Immature natural killer cell (primary cell): ENCODE data around the gene PCP4L1. TPM values are rescaled to one million over a fixed set of nuclear protein-coding genes. Genes with fewer than 3 reads are reported as not detected.

Experiments
- DNase-seq, 3 donors: peaks; one replicate each; pipeline ENCODE4 v3.0.0; 2022; ENCODE audit warnings: mixed read lengths in 1 of 3
- H3K27ac Mint-ChIP-seq, 6 donors: one replicate each; pipeline ENCODE4 v1.8.0; 2020; ENCODE audit warnings: mixed read lengths in 6 of 6, mild to moderate bottlenecking in 5 of 6, inconsistent platforms in 4 of 6, moderate library complexity in 3 of 6
- H3K27me3 Mint-ChIP-seq, 3 donors: one replicate each; pipeline ENCODE4 v1.8.0; 2020 to 2021; ENCODE audit warnings: low read depth in 3 of 3, mild to moderate bottlenecking in 3 of 3, mixed read lengths in 3 of 3, moderate library complexity in 3 of 3, inconsistent platforms in 1 of 3
- H3K36me3 Mint-ChIP-seq, 3 donors: one replicate each; pipeline ENCODE4 v1.8.0; 2020; ENCODE audit warnings: mixed read lengths in 3 of 3, inconsistent platforms in 2 of 3, mild to moderate bottlenecking in 2 of 3
- H3K4me1 Mint-ChIP-seq, 2 donors: one replicate each; pipeline ENCODE4 v1.8.0; 2020; ENCODE audit warnings: inconsistent platforms in 2 of 2, mild to moderate bottlenecking in 2 of 2, mixed read lengths in 2 of 2, moderate library complexity in 1 of 2
- H3K4me3 Mint-ChIP-seq, 5 donors: one replicate each; pipeline ENCODE4 v1.8.0; 2020; ENCODE audit warnings: mild to moderate bottlenecking in 5 of 5, mixed read lengths in 5 of 5, inconsistent platforms in 3 of 5, moderate library complexity in 3 of 5
- H3K9me3 Mint-ChIP-seq, 6 donors: one replicate each; pipeline ENCODE4 v1.8.0; 2020; ENCODE audit warnings: mild to moderate bottlenecking in 6 of 6, mixed read lengths in 6 of 6, inconsistent platforms in 4 of 6, moderate library complexity in 3 of 6
- polyA plus RNA-seq, 3 donors: library from polyadenylated mRNA; unstranded; fragments of 300-500 nt; fragmentation: Illumina TruSeq; gene quantifications; one replicate each; pipeline ENCODE4 v1.2.3, GENCODE V29; 2021

PCP4L1 gene
- polyA plus RNA-seq, 3 donors from 2014 or later, result not detected

DNA sequence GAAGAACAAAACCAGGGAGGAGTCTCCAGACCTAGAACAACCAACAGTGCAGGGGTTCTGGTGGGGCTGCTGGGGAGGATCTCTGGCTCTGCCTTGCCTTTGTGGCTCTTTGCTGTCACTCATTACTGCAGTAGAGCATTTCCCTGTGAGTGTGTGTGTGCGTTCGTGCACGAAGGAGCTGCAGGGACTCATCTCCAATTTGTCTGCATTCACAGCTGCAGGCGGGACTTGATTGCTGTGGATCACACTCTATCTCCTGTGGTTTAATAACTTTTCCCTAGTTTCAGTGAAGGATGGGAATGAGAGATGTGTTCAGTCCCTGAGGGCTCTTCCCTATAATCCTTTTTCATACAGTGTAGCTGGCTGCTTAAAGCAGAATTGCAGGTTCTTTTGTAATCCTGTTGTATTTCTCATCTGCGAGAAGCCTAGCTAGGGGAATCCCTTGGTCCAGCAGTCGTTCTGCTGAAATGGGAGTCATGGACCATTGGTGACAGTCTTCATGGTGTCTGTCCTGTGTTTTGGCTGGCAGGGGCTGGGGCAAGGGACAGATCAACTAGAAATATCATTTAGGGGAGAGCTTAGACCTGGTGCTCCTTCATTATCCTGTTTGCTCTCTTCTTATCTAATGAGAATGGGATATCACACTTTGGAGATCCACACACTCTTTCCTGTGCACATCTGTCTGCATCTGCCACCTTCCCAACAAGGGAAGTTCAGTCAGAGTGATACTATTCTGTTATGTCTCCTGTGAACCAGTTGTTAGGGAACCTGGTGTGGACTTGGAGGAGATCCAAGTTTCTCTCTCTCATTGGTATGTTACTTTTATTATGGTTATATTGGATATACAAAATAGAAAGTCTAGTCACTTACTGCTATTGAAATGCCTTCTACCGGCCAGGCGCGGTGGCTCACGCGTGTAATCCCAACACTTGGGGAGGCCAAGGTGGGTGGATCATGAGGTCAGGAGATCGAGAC lies 3.0 kb downstream of the PCP4L1 start:
- H3K36me3 Mint-ChIP-seq, result peaks cover 3 to 9% (median 4%) of the 10 kb centered on the region in 3 donors
- peaks cover 23 to 34% (median 29%) of the 10 kb centered on the region in 3 donors for H3K27me3 Mint-ChIP-seq
- H3K4me3 Mint-ChIP-seq, result no peak overlapping the region
- peaks cover 11 to 21% (median 13%) of the 10 kb centered on the region in 6 donors for H3K9me3 Mint-ChIP-seq
- peaks cover 10 to 16% of the 10 kb centered on the region in 2 donors for H3K4me1 Mint-ChIP-seq
- no peak overlapping the region for H3K27ac Mint-ChIP-seq
- no peak for DNase-seq

DNA sequence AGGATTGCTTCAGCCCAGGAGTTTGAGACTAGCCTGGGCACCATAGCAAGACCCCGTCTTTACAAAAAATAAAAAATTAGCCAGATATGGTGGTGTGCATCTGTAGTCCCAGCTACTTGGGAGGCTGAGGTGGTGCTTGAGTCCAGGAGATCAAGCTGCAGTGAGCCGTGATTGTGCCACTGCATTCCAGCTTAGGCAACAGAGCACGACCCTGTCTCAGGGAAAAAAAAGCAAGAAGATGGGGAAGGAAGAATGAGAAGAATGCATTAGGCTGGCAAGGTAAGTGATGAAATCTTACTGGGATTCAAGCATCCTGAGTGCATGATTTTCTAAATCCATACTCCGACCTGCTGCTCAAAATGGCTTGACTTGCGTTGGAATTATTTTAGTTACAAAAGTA lies 6.8 kb downstream of the PCP4L1 start:
- H3K4me3 Mint-ChIP-seq, result no peak overlapping the region
- no peak overlapping the region for H3K27ac Mint-ChIP-seq
- H3K36me3 Mint-ChIP-seq, result no peaks in the 10 kb centered on the region
- peaks cover 8 to 12% (median 12%) of the 10 kb centered on the region in 3 donors for H3K27me3 Mint-ChIP-seq
- H3K9me3 Mint-ChIP-seq, result no peaks in the 10 kb centered on the region
- H3K4me1 Mint-ChIP-seq, result no peaks in the 10 kb centered on the region
- no peak for DNase-seq

DNA sequence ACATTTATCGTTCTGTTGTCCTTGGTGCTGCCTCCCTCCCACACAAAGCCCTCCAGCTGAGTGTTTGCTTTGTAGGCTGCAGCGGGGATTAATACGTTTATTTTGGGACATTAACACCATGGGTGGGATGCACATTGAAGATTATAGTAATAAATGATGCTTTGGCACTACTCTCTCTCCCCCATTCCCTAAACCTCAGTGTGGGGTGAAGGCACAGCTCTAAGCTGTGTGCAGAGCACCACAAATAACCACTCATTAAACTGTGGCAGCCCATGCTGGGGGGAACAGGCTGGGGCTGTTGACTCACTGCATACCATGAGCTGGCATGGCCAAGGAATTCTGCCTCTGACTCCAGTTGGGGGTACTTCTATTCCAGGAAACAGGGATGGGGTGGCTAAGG lies 7.7 kb downstream of the PCP4L1 start:
- Mint-ChIP-seq H3K36me3 (no peaks in the 10 kb centered on the region), H3K27ac (no peak overlapping the region), H3K4me3 (no peak overlapping the region), H3K9me3 (no peaks in the 10 kb centered on the region), H3K4me1 (no peaks in the 10 kb centered on the region), H3K27me3 (peaks cover 5 to 9% (median 8%) of the 10 kb centered on the region in 3 donors)
- DNase-seq, result no peak

DNA sequence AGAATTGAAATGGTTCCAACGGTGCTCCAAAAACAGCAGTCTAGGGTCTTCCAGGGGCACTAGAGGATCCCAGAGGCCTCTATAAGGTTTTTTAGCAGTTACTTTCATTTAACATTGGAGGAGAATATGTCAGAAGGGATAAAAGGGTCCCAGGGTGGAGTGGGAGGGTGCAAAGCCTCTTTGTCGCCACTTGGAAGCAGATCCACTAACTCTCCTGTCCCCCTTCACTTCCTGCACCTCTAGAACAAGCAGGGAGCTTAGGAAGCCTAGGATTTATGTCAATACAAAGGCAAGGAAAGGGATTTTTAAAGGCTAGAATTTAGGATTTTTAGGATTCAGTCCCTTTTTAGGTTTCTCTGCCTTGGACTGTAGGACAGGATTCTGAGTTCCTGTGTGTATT lies 8.3 kb downstream of the PCP4L1 start:
- H3K27ac Mint-ChIP-seq, result no peak overlapping the region
- H3K4me1 Mint-ChIP-seq, result no peaks in the 10 kb centered on the region
- peaks cover 4 to 12% (median 5%) of the 10 kb centered on the region in 3 donors for H3K27me3 Mint-ChIP-seq
- H3K9me3 Mint-ChIP-seq, result no peaks in the 10 kb centered on the region
- H3K36me3 Mint-ChIP-seq, result no peaks in the 10 kb centered on the region
- DNase-seq, result no peak
- no peak overlapping the region for H3K4me3 Mint-ChIP-seq

DNA sequence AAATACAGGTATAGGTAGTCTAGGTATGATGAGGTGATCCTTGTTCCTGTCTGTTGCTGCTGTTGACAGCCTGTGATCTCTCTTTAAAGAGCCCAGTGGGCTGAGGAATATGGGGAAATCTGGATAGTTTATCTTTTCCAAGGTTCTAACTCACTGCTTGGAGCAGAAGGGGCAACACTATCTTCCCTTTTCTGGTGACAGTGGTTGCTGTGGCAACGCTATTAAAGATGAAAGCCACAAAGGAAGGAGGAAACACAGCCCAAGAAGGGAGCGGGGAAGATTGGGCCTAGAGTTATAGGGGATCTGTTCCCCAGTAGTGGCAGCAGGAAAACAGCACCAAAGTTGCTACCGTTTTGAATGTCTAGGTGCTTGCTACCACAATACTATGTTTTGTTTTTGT lies 8.8 kb downstream of the PCP4L1 start:
- Mint-ChIP-seq H3K4me1 (no peaks in the 10 kb centered on the region), H3K9me3 (no peaks in the 10 kb centered on the region), H3K27me3 (peaks cover 1 to 9% (median 4%) of the 10 kb centered on the region in 3 donors), H3K36me3 (no peaks in the 10 kb centered on the region), H3K27ac (no peak overlapping the region), H3K4me3 (no peak overlapping the region)
- no peak for DNase-seq

DNA sequence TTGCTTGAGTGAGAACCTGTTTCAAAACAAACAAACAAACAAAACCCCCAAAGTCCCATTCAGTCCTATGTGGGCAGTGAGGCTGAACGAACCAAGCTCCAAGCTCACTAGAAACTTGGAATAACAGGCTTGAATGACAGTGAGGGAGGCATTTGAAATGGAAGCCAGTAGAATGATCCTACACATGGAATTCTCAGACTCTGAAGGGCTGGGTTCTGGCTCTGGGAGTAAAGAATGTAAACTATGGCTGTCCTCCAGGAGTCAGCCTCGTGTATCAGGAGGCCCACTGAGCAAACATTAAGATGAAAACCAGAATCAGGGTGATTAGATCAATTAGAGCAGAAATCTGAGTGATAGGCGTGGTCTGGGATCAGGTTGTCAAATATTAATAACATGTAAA lies 14.9 kb downstream of the PCP4L1 start:
- Mint-ChIP-seq H3K4me3 (no peak overlapping the region), H3K27me3 (peaks cover 1 to 3% (median 2%) of the 10 kb centered on the region in 3 donors), H3K36me3 (no peaks in the 10 kb centered on the region), H3K4me1 (no peaks in the 10 kb centered on the region), H3K9me3 (no peaks in the 10 kb centered on the region), H3K27ac (no peak overlapping the region)
- no peak for DNase-seq

DNA sequence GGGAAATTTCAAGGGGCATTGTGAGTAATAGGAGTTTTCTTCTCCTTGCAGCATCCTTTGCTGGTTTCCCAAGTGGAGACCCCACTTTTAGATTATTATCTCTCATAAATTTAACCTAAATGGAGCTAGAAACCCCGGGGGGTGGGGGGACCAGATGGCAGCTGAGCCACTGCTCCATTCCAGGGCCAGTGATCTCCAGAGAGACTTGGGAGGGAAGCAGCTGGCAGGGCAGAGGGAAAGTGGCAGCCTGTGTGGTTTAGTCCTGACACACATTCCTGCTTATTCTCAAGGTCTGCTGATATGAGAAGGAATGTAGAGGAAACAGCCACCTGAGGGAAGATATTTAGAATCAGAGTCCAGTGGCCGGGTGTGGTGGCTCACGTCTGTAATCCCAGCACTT lies 16.3 kb downstream of the PCP4L1 start:
- no peaks in the 10 kb centered on the region for H3K4me1 Mint-ChIP-seq
- H3K36me3 Mint-ChIP-seq, result peaks cover 0 to 7% (median under 1%) of the 10 kb centered on the region in 3 donors
- no peak overlapping the region for H3K4me3 Mint-ChIP-seq
- no peak overlapping the region for H3K27ac Mint-ChIP-seq
- DNase-seq, result no peak
- H3K27me3 Mint-ChIP-seq, result peaks cover 1 to 3% (median 2%) of the 10 kb centered on the region in 3 donors
- H3K9me3 Mint-ChIP-seq, result no peaks in the 10 kb centered on the region

DNA sequence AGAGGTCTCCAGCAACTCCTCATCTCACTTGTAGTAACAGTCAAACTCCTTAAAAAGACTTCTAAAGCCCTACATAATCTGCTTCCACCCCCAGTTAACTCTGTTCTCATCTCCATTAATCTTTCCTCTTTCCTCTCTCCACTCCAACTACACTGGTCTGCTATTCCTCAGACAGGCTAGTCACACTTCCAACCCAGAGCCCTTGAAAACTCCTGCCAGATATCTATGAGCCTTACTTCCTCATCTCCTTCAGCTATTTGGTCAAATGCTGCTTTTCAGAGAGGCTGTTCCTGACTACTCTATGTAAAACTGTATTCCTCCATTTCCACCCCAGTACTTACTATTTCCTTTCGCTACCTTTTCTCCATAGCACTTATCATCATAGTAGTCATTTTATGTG lies 24.4 kb downstream of the PCP4L1 start:
- Mint-ChIP-seq H3K4me1 (no peaks in the 10 kb centered on the region), H3K9me3 (no peaks in the 10 kb centered on the region), H3K27me3 (peaks cover 0 to 6% (median 3%) of the 10 kb centered on the region in 3 donors), H3K4me3 (no peak overlapping the region), H3K36me3 (peaks cover 7 to 27% (median 22%) of the 10 kb centered on the region in 3 donors), H3K27ac (no peak overlapping the region)
- DNase-seq, result no peak

DNA sequence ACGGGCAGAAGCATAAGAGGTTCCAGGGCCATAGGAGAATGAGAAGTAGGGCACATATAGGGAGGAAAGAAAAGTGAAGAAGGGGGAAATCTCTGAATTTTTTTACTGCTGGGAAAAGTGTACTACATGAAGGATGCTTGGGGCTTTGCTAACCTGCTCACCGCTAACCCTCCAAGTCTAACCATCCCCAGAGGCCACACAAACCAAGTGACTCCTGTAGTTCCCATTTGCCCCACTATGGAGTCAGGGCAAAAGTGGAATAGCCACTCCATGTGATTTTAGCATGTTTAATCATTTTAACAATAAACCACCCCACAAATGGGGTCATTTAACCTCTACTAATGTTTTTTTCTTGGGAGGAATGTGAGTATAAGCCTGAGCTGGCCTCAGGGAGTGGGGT lies 26.6 kb downstream of the PCP4L1 start:
- H3K9me3 Mint-ChIP-seq, result no peaks in the 10 kb centered on the region
- DNase-seq, result no peak
- no peak overlapping the region for H3K27ac Mint-ChIP-seq
- no peak overlapping the region for H3K4me3 Mint-ChIP-seq
- H3K27me3 Mint-ChIP-seq, result peaks cover 0 to 5% (median 3%) of the 10 kb centered on the region in 3 donors
- H3K4me1 Mint-ChIP-seq, result no peaks in the 10 kb centered on the region
- H3K36me3 Mint-ChIP-seq, result peaks cover 9 to 19% (median 18%) of the 10 kb centered on the region in 3 donors

DNA sequence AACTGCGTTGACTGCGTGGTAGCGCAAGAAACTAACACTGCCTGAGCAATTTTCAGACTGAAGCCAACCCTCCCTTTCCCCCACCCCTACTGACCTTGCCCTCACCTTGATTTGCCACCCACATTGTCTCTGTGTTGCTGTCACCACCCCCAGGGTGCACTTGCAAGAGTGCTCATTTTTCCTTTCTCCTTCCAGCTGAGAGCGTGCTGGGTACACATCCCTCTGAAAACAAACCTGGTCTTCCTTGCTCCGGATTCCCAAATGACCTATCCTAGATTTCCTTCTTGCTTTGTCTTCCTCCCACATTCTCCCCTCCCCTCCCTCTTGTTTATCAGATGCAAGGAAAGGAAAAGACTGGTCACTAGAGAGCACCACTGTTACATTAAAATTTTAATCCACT lies 27.0 kb downstream of the PCP4L1 start:
- Mint-ChIP-seq H3K27ac (no peak overlapping the region), H3K27me3 (peaks cover 0 to 4% (median 3%) of the 10 kb centered on the region in 3 donors), H3K4me1 (no peaks in the 10 kb centered on the region), H3K9me3 (no peaks in the 10 kb centered on the region), H3K36me3 (peaks cover 10 to 14% (median 14%) of the 10 kb centered on the region in 3 donors), H3K4me3 (no peak overlapping the region)
- DNase-seq, result no peak

DNA sequence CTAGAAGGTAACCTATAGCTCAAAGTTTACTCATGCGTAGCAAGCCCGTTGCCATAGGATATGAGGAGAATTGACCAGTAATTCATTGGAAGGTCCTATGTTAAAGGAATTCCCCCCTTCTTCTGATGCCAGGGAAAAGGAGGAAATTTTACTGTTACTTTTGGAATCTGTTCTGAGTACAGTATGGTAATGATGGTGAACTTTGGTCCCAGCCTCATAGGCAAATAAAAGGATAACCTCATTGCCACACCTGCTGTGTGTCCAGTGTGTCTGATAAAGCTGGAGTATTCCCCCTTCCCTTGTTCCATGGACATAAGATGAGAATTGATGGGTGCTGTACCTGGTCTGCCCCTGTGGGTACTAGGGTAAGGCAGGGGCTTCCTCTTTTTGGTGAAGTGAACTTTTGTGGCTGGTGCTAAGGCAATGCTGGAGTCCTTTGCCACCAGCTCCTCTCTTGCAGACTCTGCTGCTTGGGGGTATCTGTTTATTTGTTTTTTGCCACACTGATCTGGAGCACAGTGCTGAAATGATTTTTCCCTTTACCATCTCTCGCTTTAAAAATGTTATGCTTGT lies 29.0 kb downstream of the PCP4L1 start:
- Mint-ChIP-seq H3K27me3 (peaks cover 4 to 10% (median 7%) of the 10 kb centered on the region in 3 donors), H3K4me1 (no peaks in the 10 kb centered on the region), H3K9me3 (no peaks in the 10 kb centered on the region), H3K36me3 (peaks cover 9 to 15% (median 12%) of the 10 kb centered on the region in 3 donors), H3K27ac (no peak overlapping the region), H3K4me3 (no peak overlapping the region)
- no peak for DNase-seq

DNA sequence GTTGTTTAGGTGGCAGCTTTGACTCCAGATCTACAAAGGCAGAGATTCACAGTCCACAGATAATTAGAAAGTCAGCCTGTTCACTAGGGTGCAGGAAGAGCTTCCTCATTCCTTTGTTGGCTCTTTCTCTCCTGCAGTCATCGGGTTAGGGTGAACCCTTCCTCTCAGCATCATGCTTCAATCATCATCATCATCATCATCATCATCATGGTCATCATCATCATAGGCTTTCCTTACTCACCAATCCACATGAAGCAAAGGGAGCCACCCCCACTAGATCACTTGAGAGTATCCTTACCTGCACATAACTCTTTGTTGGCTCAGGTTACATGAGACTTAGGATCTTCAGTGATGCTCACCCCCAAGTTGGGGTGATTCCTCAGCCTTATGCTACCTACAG lies 32.2 kb downstream of the PCP4L1 start:
- Mint-ChIP-seq H3K4me3 (no peak overlapping the region), H3K9me3 (no peaks in the 10 kb centered on the region), H3K27me3 (peaks cover 4 to 10% (median 7%) of the 10 kb centered on the region in 3 donors), H3K36me3 (peaks cover 3 to 4% (median 4%) of the 10 kb centered on the region in 3 donors), H3K4me1 (no peaks in the 10 kb centered on the region), H3K27ac (peak overlapping the region in 3 of 6 donors; percentile 5 to 37 (median 16))
- DNase-seq, result no peak

DNA sequence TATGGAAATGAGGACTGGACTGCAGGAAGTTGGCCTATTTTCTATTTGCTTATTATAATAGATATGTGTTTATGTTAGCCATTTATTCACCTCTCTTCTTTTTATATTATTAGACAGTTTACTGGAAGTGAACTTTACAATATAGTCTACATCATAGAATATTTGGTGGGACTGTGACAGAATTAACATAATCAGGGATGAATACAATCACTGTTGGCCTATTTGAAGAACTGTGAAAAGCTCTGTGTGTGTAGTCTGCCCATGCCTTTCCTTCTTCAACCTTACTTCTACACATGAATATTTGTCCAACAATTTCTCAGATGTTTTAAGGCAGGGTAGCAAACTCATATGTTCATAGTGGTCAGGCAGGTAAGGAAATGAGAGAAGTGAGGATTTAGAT lies 38.9 kb downstream of the PCP4L1 start:
- Mint-ChIP-seq H3K4me3 (no peak overlapping the region), H3K27me3 (peaks cover 0 to 1% (median 0%) of the 10 kb centered on the region in 3 donors), H3K27ac (peak overlapping the region in 4 of 6 donors; percentile 25 to 79 (median 40)), H3K36me3 (peaks cover 0 to 5% (median 4%) of the 10 kb centered on the region in 3 donors), H3K4me1 (peaks cover 13 to 21% of the 10 kb centered on the region in 2 donors), H3K9me3 (no peaks in the 10 kb centered on the region)
- DNase-seq, result no peak

DNA sequence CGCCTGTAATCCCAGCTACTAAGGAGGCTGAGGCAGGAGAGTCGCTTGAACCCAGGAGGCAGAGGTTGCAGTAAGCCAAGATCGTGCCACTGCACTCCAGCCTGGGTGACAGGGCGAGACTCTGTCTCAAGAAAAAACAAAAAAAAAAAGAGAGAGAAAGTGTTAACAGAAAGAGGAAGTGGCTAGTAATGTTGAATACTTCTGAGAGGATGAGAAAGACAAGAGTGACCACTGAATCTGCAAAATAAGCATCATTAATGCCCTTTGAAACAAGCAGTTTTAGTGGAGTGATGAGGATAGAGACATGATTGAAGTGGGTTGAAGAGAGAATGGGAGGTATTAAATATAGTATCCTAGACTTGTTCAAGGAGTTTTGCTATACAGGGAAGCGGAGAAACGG lies 39.6 kb downstream of the PCP4L1 start:
- Mint-ChIP-seq H3K4me3 (no peak overlapping the region), H3K27ac (peak overlapping the region in 2 of 6 donors; percentile 1 to 2), H3K36me3 (peaks cover 0 to 5% (median 4%) of the 10 kb centered on the region in 3 donors), H3K4me1 (peaks cover 13 to 21% of the 10 kb centered on the region in 2 donors), H3K27me3 (peaks cover 0 to 1% (median 0%) of the 10 kb centered on the region in 3 donors), H3K9me3 (no peaks in the 10 kb centered on the region)
- DNase-seq, result no peak
